WERI-Rb-1 (cell line): ENCODE results near the gene GAB1.

Experiments used
- DNase-seq: peaks from one replicate; pipeline ENCODE4 v3.0.0-alpha.2; 2020
- H3K27ac ChIP-seq: fragments of 250-450 bp; sonication (Bioruptor Pico); 2 replicates; pipeline ENCODE4 v1.5.1; 2020; ENCODE audit warnings: mild to moderate bottlenecking, moderate library complexity
- H3K27me3 ChIP-seq: fragments of 250-450 bp; sonication (Bioruptor Pico); 2 replicates; pipeline ENCODE4 v1.5.1; 2021; ENCODE audit warnings: mild to moderate bottlenecking, low read depth, moderate library complexity; ENCODE audit not compliant: insufficient read depth, severe bottlenecking
- H3K36me3 ChIP-seq: fragments of 250-450 bp; sonication (Bioruptor Pico); 2 replicates; pipeline ENCODE4 v1.5.1; 2020; ENCODE audit warnings: mild to moderate bottlenecking, moderate library complexity
- H3K4me3 ChIP-seq: 2 replicates; pipeline ENCODE4 v1.5.1; 2011; ENCODE audit warnings: low read depth, mild to moderate bottlenecking, control low read depth, low read length
- H3K9me3 ChIP-seq: fragments of 250-450 bp; sonication (Bioruptor Pico); 2 replicates; pipeline ENCODE4 v1.5.1; 2021; ENCODE audit warnings: mild to moderate bottlenecking, moderate library complexity; ENCODE audit not compliant: severe bottlenecking
- CTCF ChIP-seq: IDR thresholded peaks from 2 replicates; pipeline ENCODE4 v1.5.1; 2011; ENCODE audit warnings: low read depth, mild to moderate bottlenecking, control low read depth, inconsistent platforms, low read length

The GAB1 gene

GRCh38 chr4:143380629-143381028 lies 44.0 kb downstream of the GAB1 start:
- no peaks in the 10 kb centered on the region for H3K9me3 ChIP-seq
- TF ChIP-seq CTCF = no peak
- H3K4me3 ChIP-seq = no peak overlapping the region
- no peaks in the 10 kb centered on the region for H3K27me3 ChIP-seq
- no peaks in the 10 kb centered on the region for H3K36me3 ChIP-seq
- DNase-seq = no peak
- no peak overlapping the region for H3K27ac ChIP-seq

DNA sequence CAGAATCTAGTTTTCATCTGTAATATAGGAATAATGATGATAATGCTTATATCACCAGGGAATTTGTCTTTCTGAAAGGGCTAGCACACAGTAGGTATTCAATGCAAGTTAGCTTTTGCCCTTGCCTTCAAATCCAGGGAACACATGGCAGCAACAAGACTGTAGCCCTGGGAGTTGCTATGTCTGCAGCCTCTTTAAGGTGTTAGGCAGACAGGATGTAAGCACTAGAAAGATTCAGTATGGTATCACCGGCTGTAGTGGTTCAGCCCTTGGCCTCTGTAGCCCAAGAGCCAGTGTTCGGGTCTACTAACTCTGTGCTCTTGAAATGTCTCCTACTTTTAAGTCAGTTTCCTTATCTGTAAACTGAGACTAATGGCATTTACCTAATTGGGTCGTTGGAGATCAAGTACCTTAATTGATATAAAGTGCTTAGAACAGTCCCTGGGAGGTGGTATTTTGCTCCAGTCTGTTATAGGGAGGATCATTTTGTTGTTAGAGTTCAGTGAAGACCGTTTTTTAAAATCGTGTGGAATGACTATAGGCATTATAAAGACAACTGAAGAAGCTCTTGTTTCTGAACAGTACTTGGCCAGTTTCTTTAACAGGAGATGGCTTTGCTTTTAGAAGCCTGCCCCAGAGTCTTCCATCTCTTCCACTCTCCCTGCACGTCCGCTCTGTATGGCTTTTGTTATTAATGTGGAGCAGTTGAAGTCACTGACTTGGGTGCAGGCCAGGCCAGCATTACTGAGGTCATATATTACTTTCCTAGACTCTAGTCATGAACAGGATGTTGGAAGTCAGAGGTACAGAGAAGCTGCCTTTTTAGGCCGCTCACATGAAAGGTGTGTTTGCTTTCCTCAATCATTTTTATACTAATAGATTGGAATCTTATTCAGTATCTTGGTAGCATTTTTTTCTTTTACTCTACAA lies 44.8 kb downstream of the GAB1 start:
- no peaks in the 10 kb centered on the region for H3K27me3 ChIP-seq
- H3K27ac ChIP-seq = no peak overlapping the region
- DNase-seq = no peak
- no peaks in the 10 kb centered on the region for H3K36me3 ChIP-seq
- TF ChIP-seq CTCF = no peak
- H3K9me3 ChIP-seq = no peaks in the 10 kb centered on the region
- H3K4me3 ChIP-seq = no peak overlapping the region

- no peak for DNase-seq
- no peaks in the 10 kb centered on the region for H3K9me3 ChIP-seq
These were observed 45.9 kb downstream of the GAB1 start for GRCh38 chr4:143382596-143382995.

GRCh38 chr4:143383005-143383574 lies 46.4 kb downstream of the GAB1 start:
- Histone ChIP-seq H3K9me3 (no peaks in the 10 kb centered on the region), H3K27me3 (no peaks in the 10 kb centered on the region), H3K27ac (no peak overlapping the region), H3K36me3 (no peaks in the 10 kb centered on the region), H3K4me3 (no peak overlapping the region)
- no peak for TF ChIP-seq CTCF
- DNase-seq = no peak

More at GRCh38 chr4:143382596-143382995, 45.9 kb downstream of the GAB1 start:
- Histone ChIP-seq H3K36me3 (no peaks in the 10 kb centered on the region), H3K4me3 (no peak overlapping the region), H3K27me3 (no peaks in the 10 kb centered on the region), H3K27ac (no peak overlapping the region)
- no peak for TF ChIP-seq CTCF

- H3K36me3 ChIP-seq = no peaks in the 10 kb centered on the region
- TF ChIP-seq CTCF = no peak
- DNase-seq = no peak
- H3K27me3 ChIP-seq = no peaks in the 10 kb centered on the region
- no peaks in the 10 kb centered on the region for H3K9me3 ChIP-seq
- H3K27ac ChIP-seq = no peak overlapping the region
- no peak overlapping the region for H3K4me3 ChIP-seq
These were observed 47.8 kb downstream of the GAB1 start for GRCh38 chr4:143384381-143384994.
